ENCODE measurements around the gene SSU72.
"Not testable (repeated sequence)": the region's sequence is repeated elsewhere in the genome, so short reads cannot be mapped to it uniquely, and the experiment has no call there.

SSU72 gene

DNA sequence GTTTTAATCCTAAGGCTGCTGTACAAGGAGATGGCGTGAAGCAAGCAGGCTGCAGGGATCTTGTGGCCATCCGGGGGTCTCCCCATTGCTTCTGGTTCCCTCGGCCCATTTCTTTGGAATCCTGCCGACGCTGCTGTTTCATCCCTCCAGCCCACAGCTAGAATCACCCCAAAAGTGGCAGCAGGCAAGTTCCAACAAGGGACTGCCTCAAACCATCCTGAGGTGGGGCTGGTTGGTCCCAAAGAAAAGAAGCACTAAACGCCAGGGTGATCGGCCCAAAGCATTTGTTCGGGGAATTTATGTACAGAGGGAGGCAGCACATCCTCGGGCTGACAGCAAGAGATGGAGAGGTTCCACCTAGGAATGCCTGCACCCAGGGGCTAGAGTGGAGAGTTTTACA is 36.1 kb upstream of the SSU72 start:
- DNase-seq: no peak

DNA sequence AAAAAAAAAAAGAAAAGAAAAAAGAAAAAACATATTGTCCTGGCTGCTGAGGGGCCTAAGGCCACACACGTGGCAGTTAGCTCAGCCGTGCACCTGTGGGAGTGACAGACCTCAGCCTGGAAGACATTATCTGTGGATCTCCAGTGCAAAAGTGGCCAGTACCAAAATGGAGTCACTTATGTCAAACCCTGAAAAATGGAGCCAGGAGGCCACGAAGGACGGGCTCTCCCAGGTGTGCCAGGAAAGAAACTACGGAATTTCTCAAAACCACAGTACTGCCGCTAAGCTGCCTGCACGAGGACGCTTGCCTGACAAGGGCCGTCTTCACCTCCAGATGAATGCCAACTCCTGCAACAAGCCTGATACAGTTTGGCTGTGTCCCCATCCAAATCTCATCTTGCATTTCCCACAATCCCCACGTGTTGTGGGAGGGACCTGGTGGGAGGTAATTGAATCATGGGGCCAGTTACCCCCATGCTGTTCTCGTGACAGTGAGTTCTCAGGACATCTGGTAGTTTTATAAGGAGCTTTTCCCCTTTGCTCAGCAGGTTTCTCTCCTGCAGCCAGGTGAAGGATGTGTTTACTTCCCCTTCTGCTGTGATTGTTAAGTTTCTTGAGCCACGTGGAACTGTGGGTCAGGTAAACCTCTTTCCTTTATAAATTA is 35.3 kb upstream of the SSU72 start:
- DNase-seq: no peak

DNA sequence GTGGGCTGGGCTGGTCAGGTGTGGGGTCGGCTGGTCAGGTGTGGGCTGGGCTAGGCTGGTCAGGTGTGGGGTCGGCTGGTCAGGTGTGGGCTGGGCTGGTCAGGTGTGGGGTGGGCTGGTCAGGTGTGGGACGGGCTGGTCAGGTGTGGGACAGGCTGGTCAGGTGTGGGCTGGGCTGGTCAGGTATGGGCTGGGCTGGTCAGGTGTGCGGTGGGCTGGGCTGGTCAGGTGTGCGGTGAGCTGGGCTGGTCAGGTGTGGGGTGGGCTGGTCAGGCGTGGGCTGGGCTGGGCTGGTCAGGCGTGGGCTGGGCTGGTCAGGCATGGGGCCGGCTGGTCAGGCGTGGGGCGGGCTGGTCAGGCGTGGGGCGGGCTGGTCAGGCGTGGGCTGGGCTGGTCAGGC is 31.6 kb upstream of the SSU72 start:
- DNase-seq: no peak

DNA sequence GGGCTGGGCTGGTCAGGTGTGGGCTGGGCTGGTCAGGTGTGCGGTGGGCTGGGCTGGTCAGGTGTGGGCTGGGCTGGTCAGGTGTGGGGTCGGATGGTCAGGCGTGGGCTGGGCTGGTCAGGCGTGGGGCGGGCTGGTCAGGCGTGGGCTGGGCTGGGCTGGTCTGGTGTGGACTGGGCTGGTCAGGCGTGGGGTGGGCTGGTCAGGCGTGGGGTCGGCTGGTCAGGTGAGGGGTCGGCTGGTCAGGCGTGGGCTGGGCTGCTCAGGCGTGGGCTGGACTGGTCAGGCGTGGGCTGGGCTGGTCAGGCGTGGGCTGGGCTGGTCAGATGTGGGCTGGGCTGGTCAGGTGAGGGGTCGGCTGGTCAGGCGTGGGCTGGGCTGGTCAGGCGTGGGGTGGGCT is 31.1 kb upstream of the SSU72 start:
- DNase-seq: no peak

DNA sequence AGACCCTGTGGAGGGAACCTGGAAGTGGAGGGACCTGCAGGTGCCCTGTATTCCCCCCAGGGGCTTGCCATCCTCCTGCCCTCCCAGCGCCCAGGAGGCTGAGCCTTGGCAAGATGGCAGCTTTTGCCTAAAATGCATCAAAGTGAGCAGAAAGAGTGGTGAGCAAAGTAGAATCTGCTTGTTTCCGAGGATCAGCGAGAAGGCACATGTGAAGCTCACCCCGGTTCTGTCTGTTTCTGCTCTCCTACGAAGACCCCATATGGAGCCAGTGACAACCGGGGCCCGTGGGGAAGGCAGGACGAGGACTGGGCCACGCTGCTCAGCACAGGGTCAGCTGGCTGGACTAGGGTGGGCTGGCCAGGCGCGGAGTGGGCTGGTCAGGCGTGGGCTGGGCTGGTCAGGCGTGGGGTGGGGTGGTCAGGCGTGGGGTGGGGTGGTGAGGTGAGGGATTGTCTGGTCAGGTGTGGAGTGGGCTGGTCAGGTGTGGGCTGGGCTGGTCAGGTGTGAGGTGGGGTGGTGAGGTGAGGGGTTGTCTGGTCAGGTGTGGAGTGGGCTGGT is 30.4 kb upstream of the SSU72 start:
- DNase-seq: no peak

DNA sequence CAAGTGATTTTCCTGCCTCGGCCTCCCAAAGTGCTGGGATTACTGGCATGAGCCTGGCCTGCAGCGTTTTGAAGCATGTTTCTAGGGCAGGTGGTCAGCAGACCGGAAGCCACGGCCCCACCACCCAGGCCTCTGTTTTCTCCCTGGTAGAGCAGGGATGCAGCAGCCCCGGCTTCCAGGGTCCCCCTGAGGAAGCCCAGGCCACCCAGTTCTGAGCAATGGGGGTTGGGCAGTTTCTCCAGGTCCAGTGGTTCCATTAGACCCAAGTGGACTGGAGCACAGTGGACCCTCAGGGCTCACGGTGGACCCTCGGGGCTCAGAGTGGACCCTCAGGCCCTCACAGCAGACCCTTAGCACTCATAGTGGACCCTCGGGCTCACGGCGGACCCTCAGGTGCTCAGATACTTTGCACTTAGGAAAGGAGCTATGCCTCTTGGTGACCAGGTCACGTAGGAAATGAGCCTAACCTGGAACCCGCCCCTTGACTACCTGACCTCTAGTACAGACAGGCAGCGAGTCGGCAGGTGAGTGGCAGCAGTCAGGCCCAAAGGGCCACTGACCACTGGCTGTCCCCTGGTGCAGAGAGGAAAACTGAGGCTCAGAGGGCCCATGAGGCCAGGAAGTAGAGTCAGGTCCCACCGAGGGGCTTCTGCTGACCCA is 29.8 kb upstream of the SSU72 start:
- DNase-seq: no peak

DNA sequence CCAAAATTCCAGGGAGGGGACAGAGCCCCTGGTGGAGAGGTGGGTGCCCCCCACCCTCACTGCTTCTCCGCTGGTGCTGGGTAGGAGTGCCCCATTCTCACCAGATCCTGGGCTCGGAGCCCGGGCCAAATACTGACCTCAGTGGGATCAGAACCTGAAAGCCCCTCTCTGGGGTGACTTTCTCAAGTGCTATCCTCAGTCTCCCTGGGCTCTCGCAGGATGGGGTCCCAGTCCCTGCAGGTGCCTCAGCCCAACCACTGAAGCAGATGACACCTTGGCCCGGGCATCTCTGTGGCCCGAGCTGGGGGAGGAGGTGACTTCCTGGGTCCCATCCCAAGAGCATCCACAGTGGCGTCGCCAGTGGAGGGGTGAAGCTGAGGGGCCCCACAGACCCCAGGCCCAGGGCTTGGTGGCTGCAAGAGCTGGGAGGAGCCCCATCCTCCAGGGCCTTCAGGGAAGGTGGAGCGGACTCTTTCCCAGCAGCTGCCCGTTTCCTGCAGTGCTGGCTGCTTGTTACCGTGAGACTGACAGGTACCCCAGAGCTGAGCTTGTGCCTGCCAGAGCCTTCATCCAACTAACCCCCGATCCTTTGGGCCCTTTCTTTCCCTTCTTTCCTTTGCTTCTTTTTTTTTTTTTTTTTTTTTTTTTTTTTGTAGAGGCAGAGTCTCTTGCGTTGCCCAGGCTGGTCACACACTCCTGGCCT is 29.2 kb upstream of the SSU72 start:
- no peak for DNase-seq

DNA sequence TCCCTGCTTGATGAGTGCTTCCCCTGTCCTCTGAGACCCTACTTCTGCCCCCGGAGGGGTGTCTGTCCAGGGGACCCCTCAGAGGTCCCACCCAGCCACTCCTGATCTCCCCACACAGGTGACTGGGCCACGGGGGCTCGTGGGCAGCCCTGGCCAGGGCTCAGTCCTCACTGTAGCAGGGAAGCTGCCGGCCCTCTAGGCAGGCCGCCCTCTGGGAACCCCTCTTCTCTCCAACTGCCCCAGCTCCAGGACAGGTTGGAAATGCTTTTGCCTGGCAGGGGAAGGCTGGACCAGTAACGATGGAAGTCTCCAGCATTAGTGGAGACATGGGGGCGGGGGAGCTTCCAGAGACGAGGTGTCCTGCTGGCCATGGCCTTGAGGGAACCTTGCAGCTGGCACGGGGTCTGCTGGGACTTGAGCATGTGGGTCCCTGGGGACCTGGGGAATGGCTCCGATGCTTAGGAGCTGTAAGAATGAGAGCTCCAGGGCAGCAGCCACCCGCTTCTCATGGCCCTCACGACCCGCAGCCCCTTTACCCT is 28.4 kb upstream of the SSU72 start:
- no peak for DNase-seq

DNA sequence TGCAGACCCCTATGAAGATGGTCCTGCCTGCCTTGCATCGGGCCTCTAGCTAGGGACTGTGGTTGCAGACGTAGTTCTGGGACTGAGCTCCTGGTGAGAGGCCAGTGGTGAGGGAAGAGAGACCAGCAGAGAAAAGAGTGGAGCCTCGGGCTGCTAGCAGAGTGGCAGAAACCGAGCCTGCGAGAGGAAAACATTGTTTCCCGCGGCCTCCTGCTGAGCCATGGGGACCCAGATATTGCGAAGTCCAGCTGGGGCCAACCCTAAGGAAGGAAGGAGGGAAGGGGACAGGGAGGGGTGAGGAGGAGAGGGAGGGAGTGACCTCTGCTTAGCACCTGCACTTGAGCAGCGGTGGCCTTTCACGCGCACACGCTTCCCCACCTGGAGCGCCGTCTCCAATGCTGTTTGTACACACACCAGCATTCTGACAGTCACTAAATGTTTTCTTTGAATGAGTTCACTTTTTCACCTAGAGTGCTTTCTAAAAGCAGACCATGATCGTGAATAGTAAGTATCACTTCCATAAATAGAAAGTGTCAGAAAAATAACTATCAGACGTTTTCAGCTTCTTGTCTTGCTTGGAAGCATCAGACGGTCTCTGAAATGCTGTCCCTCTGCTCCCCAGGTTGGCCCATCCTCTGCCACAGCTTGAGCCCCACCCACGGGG is 27.8 kb upstream of the SSU72 start:
- DNase-seq: no peak

DNA sequence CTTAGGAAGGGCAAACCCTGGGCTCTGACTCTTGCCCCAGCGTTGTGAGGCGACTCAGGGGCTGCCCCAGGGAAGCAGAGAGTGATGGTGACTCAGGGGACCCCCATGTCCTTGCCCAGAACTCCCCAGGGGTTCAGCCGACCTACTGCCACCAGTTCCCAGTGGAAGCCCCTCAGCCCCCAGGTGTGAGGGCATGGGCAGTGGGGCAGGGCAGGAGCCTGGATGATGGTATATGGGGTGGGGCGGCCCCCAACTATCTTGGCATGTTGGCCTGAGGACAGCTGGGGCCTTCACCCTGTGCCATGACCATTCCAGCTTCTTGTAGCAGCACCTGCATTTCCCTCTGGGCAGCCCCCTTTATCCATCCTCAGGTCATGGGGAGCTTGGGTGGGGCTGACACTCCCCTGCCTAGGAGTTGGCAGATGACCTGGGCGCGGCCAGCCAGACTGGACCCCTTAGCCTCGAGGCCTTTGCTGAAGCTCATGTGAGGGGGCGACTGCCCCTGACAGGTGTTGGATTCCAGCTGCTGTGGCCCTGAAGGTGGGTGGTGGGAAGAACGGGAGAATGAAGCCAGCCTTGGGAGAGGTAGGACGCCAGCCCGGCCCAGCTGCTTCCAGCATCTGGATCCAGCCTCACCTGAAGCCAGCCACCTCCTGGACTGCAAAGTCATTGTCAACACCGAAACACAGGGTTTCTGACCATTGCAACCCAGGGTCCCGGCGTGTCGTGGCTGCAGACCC is 27.1 kb upstream of the SSU72 start:
- DNase-seq: no peak

DNA sequence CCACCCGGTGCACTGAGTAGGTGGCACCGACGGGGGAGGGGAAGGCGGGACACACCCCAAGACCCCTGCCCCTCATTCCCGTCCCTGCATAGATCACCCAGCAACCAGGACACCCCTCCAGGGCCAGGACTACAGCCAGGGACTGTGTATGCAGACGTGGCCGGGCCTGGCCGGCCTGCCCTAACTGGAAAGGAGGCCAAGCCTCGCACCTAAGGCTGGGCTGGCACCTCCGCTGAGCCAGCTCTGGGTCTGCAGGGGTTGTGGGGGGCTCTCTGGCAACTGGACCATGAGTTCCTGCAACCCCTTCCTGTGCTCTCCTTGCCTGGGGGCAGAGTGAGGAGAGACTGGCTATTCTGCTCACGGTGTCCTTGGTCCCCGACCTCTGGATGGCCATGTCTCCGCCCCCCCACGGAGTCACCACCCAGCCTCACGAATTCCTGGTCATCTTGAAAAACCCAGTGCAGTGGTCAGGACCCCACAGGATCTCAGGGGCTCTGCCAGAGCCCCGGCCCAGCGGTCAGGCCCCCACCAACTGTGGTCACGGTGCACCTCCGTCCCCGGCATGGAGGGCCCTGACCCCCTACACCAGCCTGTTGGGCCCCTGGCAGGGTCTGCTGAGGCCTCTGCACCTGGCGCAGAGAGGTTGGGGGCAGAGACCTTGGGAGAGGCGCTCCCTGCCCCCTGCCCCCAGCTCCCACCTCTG is 26.3 kb upstream of the SSU72 start:
- DNase-seq: no peak

DNA sequence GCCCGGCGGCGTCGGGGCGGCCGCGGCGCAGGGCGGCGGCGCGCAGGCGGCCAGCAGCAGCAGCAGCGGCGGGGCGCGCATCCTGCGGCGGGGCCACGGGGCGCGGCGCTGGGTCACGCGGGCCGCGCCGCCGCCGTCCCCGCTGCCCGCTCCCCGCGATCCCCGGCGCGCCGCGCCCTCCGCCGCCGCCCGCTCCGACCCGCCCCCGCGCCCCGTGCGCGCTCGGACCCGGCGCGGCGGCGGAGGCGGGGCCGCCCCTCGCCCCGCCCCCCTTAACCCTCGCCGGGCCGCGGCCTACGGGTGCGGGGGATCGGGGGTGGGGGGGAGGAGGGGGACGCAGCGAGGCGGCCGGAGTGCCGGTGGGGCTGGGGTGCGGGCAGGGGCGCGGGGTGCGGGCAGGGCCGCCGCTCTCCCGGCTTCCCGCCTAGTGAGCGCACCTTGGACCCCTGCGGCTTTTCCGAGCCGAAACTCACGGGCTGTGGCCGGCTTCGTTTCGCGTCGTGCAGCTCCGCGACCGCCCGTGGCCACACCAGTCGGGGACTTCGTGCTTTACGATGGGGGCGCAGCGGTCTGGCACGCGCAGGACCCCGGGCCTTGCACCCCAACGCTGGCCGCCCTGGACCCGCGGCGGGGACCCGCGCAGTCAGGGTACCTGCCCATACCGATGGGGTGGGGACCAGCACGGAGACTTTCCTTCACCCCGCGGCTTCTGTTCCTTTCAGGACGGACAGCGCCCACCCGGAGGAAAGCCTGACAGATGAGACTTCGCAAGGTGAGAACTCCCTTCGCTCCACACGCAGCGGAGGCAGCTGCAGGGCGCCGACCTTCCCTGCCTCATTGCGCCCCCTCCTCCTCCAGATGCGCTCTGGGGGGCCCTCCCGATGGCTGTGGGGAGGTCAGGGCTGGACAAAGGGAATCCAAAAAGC is 25.5 kb upstream of the SSU72 start, which contains the start of gene FNDC10:
Gene FNDC10 (minus strand): TSS at position 201 of the 926 bp plus-strand sequence. CDS start 120 bp downstream, at position 81.
- DNase-seq: no peak

DNA sequence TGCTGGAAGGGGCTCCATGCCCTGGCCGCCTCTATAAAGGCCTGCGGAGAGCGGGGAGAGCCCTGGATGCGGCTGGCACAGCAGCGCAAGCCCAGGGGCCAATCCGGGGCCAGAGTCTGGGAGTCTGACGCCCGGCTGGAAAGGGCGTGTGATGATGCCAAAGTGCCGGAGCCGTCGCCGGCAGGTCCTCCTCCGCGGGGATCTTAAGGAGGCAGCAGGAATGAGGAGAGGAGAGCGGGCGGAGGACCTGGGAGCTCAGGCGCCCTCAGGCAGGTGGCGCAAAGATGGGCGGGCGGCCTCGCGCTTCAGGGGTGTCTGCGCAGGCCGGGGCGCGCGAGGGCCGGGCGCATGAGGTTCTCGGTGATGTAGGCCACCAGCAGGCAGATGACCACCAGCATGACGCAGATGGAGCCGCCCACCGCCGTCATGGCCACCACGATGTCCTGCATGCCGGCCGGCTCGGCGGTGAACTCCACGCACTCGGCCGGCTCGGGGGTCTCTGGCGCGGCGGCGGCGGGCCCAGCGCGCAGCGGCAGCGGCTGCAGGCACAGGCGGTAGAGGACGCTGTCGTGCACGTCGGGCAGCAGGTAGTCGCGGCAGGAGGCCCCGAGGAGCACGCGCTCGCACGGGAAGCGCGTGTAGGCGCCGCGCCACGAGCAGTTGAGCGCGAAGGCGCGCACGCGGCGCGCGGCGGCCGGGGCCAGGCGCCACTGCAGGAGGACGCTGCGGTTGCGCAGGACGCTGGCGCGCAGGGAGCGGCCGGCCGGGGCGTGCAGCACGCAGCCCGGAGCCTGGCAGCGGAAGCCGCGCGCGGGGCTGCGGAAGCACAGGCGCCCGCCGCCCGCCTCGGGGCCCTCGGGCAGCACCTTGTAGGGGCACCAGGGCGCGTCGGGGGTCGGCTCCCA is 24.6 kb upstream of the SSU72 start:
- DNase-seq: no peak

DNA sequence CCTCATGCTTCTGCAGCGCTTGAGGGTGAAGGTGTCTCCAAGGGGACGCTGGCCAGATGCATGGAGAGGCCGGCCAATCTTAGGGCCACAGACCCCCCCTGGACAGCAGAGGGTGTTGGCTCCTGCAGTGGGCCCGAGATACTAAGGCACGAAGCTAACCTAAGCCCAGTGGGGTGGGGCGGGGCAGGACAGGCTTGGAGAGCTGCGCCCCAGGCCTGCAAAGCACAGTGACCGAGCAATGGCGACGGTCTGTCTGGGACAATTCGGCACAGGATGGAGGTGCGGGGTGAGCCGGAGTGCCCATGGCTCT is 24.0 kb upstream of the SSU72 start:
- no peak for DNase-seq

DNA sequence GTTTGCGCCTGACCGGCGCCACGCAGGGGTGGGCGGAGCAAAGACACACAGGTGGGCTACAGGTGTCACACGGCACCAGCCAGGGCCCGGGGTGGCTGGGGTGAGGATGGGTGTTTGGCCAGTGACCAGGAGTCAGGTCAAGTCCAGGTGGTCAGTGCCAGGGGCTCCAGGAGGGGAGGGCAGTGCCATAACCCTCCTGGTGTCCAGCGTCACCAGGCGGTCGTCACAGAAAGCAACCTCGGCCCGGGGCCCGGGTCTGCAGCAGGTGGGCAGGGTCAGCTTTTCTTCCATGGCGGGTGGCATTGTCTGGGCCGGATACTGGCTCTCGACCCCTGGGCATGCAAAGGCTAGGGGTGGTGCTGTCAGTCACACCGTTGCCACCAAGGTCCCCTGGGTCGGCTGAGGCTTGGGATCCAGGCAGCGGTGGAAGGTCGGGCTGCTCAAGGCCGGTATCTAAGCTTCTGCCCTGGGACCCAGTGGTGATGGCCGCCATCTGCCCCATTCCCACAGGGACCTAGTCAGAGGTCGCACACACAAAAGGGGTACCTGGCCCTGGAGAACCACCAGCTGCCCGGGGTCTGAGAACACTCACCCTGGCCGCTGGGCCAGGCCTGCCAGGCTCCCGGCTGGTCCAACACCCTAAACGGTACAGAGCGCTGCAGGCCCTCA is 23.5 kb upstream of the SSU72 start:
- DNase-seq: no peak

DNA sequence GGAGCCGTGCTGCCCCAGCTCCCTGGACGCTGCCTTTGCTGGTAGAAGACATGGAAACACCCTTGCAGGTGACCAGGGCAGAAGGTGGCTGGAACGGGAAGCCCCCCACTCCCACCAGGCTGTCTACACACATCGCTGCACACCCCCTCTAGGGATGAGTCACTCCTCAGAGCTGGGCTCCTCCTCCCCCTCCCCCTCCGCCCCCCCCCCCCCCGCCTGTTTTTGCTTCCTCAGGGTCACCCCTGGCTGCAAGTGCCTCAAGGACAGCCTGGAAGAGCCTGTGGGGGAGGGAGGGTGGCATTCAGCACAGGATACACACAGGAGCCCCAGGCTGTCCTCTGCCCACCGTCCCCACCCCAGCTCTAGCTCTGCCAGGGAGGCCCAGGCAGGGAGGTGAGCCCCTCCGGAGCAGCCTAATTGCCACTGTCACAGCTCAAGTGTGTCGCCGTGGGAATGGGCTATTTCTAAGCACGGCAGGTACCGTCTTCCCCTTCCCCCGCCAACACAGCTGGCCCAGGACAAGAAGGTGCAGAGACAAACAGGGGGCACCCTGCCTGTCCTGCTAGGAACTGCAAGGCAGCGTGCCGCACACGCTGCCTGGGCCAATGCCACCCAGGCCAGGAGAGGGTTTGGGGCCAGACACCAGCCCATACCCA is 22.7 kb upstream of the SSU72 start:
- no peak for DNase-seq

DNA sequence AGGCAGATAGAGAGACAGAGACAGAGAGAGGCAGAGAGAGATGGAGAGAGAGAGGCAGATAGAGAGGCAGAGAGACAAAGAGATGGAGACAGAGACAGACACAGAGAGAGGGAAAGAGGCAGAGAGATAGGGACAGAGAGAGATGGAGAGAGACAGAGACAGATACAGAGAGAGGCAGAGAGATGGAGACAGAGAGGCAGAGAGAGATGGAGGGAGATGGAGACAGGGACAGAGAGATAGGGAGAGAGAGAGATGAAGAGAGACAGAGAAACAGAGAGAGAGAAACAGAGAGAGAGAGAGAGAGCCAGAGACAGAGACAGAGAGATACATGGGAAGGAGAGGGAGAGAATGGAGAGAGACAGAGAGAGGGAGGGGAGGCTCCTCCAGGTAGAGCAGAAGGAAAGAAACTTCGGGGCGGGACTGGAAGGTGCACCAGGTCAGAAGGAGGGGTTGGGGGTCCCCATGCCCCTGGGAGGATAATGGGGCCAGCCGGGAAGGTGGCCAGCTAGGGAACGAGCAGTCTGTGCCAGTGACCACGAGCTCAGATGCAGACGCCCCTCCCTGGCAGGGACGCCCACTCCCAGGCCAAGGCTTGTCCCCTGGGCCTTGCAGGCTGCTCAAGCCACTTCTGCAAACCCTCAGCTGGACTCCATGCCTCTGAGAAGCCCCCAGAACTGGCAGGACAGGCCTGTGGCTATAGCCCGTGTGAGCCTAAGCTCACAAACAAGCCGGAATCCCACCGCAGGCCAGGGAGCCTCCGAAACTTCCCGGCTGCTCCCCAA is 22.0 kb upstream of the SSU72 start:
- no peak for DNase-seq

DNA sequence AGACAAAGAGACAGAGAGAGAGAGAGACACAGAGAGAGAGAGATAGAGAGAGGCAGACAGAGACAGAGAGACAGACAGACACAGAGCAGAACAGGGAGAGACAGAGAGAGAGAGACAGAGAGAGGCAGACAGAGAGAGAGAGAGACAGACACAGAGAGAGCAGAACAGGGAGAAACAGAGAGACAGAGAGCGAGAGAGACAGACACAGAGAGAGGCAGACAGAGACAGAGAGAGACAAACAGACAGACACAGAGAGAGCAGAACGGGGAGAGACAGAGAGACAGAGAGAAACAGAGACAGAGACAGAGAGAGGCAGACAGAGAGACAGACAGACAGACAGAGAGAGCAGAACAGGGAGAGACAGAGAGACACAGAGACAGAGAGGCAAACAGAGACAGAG is 20.7 kb upstream of the SSU72 start:
- not testable (repeated sequence) for DNase-seq
